WERI-Rb-1 (cell line): ENCODE results near the gene LRRC25.

Experiments
- DNase-seq: peaks from one replicate; pipeline ENCODE4 v3.0.0-alpha.2; 2020
- H3K27ac ChIP-seq: fragments of 250-450 bp; sonication (Bioruptor Pico); 2 replicates; pipeline ENCODE4 v1.5.1; 2020; ENCODE audit warnings: mild to moderate bottlenecking, moderate library complexity
- H3K27me3 ChIP-seq: fragments of 250-450 bp; sonication (Bioruptor Pico); 2 replicates; pipeline ENCODE4 v1.5.1; 2021; ENCODE audit warnings: mild to moderate bottlenecking, low read depth, moderate library complexity; ENCODE audit not compliant: insufficient read depth, severe bottlenecking
- H3K36me3 ChIP-seq: fragments of 250-450 bp; sonication (Bioruptor Pico); 2 replicates; pipeline ENCODE4 v1.5.1; 2020; ENCODE audit warnings: mild to moderate bottlenecking, moderate library complexity
- H3K4me3 ChIP-seq: 2 replicates; pipeline ENCODE4 v1.5.1; 2011; ENCODE audit warnings: low read depth, mild to moderate bottlenecking, control low read depth, low read length
- H3K9me3 ChIP-seq: fragments of 250-450 bp; sonication (Bioruptor Pico); 2 replicates; pipeline ENCODE4 v1.5.1; 2021; ENCODE audit warnings: mild to moderate bottlenecking, moderate library complexity; ENCODE audit not compliant: severe bottlenecking
- CTCF ChIP-seq: IDR thresholded peaks from 2 replicates; pipeline ENCODE4 v1.5.1; 2011; ENCODE audit warnings: low read depth, mild to moderate bottlenecking, control low read depth, inconsistent platforms, low read length

Gene LRRC25

GRCh38 chr19:18436671-18437490 lies 39.5 kb upstream of the LRRC25 start:
- peak overlapping the region; percentile 66 for H3K27ac ChIP-seq

GRCh38 chr19:18435842-18436670 lies 38.6 kb upstream of the LRRC25 start:
- H3K27ac ChIP-seq: no peak overlapping the region; the same call in 1 of the 2 replicates
- no peak overlapping the region for H3K4me3 ChIP-seq
- no peak for TF ChIP-seq CTCF

More at GRCh38 chr19:18436671-18437490, 39.5 kb upstream of the LRRC25 start:
- Histone ChIP-seq H3K36me3 (peaks cover 34% of the 10 kb centered on the region), H3K9me3 (no peaks in the 10 kb centered on the region), H3K4me3 (peak overlapping the region; percentile 95), H3K27me3 (no peaks in the 10 kb centered on the region)
- DNase-seq: peak; percentile 92
- no peak for TF ChIP-seq CTCF

GRCh38 chr19:18435178-18435841 lies 37.9 kb upstream of the LRRC25 start:
- H3K9me3 ChIP-seq: no peaks in the 10 kb centered on the region
- no peaks in the 10 kb centered on the region for H3K27me3 ChIP-seq
- peaks cover 42% of the 10 kb centered on the region for H3K36me3 ChIP-seq
- no peak for DNase-seq
- TF ChIP-seq CTCF: no peak
- H3K4me3 ChIP-seq: no peak overlapping the region
- no peak overlapping the region for H3K27ac ChIP-seq

More at GRCh38 chr19:18435842-18436670, 38.6 kb upstream of the LRRC25 start:
- no peak for DNase-seq
- no peaks in the 10 kb centered on the region for H3K9me3 ChIP-seq
- H3K36me3 ChIP-seq: peaks cover 36% of the 10 kb centered on the region
- H3K27me3 ChIP-seq: no peaks in the 10 kb centered on the region

GRCh38 chr19:18434411-18435175 lies 37.2 kb upstream of the LRRC25 start:
- DNase-seq: no peak

More at GRCh38 chr19:18434411-18435175, 37.2 kb upstream of the LRRC25 start:
- Histone ChIP-seq H3K27me3 (no peaks in the 10 kb centered on the region), H3K27ac (peak overlapping the region; percentile 36), H3K4me3 (no peak overlapping the region), H3K36me3 (peaks cover 42% of the 10 kb centered on the region), H3K9me3 (no peaks in the 10 kb centered on the region)
- TF ChIP-seq CTCF: no peak
